CD8-positive, alpha-beta memory T cell (primary cell): ENCODE measurements around the gene GOLGA3. TPM values are rescaled to one million over a fixed set of nuclear protein-coding genes. Genes with fewer than 3 reads are reported as not detected.

Experiments used
- CTCF ChIA-PET: fragments of 350-600 bp; sonication (Branson Sonifier 250); formaldehyde crosslinking; loops from one replicate; lab custom pipeline; 2021; ENCODE audit warnings: antibody characterized with exemption; lab: Charles Lee
- POLR2A ChIA-PET: fragments of 350-600 bp; sonication (Branson Sonifier 250); formaldehyde crosslinking; loops from one replicate; lab custom pipeline; 2021; ENCODE audit warnings: antibody characterized with exemption; lab: Charles Lee
- DNase-seq, 5 donors: peaks; one replicate each; pipeline versions ENCODE4 v3.0.0 to v3.0.0-alpha.2; 2020 to 2022; ENCODE audit warnings: mixed read lengths in 1 of 5
- H3K27ac ChIP-seq: one replicate; pipeline ENCODE4 v1.7.0; 2013; ENCODE audit warnings: low read depth, mild to moderate bottlenecking, low read length, moderate library complexity
- H3K27me3 ChIP-seq: 2 replicates; pipeline ENCODE4 v1.7.0; 2013; ENCODE audit warnings: low read length, mild to moderate bottlenecking; ENCODE audit not compliant: insufficient read depth, poor library complexity, severe bottlenecking
- H3K36me3 ChIP-seq: 2 replicates; pipeline ENCODE4 v1.7.0; 2013; ENCODE audit warnings: mild to moderate bottlenecking, low read length, moderate library complexity; ENCODE audit not compliant: insufficient read depth
- H3K4me1 ChIP-seq: 2 replicates; pipeline ENCODE4 v1.7.0; 2013; ENCODE audit warnings: mild to moderate bottlenecking, low read length, moderate library complexity; ENCODE audit not compliant: insufficient read depth
- H3K4me3 ChIP-seq: 2 replicates; pipeline ENCODE4 v1.7.0; 2013; ENCODE audit warnings: mild to moderate bottlenecking, low read length
- H3K9me3 ChIP-seq: 2 replicates; pipeline ENCODE4 v1.7.0; 2013; ENCODE audit warnings: mild to moderate bottlenecking, low read length
- H3K27ac Mint-ChIP-seq, 8 donors: one replicate each; pipeline ENCODE4 v1.8.0; 2020 to 2021; ENCODE audit warnings: mixed read lengths in 8 of 8, mild to moderate bottlenecking in 6 of 8, inconsistent platforms in 3 of 8, moderate library complexity in 3 of 8
- H3K27me3 Mint-ChIP-seq, 2 donors: one replicate each; pipeline ENCODE4 v1.8.0; 2020 to 2021; ENCODE audit warnings: mixed read lengths in 2 of 2, mild to moderate bottlenecking in 1 of 2, moderate library complexity in 1 of 2
- H3K36me3 Mint-ChIP-seq, 3 donors: one replicate each; pipeline ENCODE4 v1.8.0; 2020 to 2021; ENCODE audit warnings: mixed read lengths in 3 of 3, inconsistent platforms in 1 of 3, mild to moderate bottlenecking in 1 of 3
- H3K4me1 Mint-ChIP-seq, 3 donors: one replicate each; pipeline ENCODE4 v1.8.0; 2020 to 2021; ENCODE audit warnings: mixed read lengths in 3 of 3, inconsistent platforms in 1 of 3, mild to moderate bottlenecking in 1 of 3
- H3K4me3 Mint-ChIP-seq, 7 donors: one replicate each; pipeline ENCODE4 v1.8.0; 2020 to 2021; ENCODE audit warnings: mixed read lengths in 7 of 7, mild to moderate bottlenecking in 6 of 7, moderate library complexity in 4 of 7, inconsistent platforms in 2 of 7
- H3K9me3 Mint-ChIP-seq, 5 donors: one replicate each; pipeline ENCODE4 v1.8.0; 2020 to 2022; ENCODE audit warnings: mixed read lengths in 5 of 5, mild to moderate bottlenecking in 3 of 5, moderate library complexity in 2 of 5, inconsistent platforms in 1 of 5
- polyA plus RNA-seq: library from polyadenylated mRNA; unstranded; fragments of 300-500 nt; fragmentation: Illumina TruSeq; gene quantifications from one replicate; pipeline ENCODE4 v1.2.3, GENCODE V29; 2021
- total RNA-seq, 2 experiments: library from RNA; stranded (reverse); gene quantifications; one replicate each; pipeline ENCODE4 v1.2.3, GENCODE V29; 2021

Gene GOLGA3
- total and polyA plus RNA-seq, 3 experiments from 2014 or later, result 13.4 to 68.2 (median 63.7) TPM

DNA sequence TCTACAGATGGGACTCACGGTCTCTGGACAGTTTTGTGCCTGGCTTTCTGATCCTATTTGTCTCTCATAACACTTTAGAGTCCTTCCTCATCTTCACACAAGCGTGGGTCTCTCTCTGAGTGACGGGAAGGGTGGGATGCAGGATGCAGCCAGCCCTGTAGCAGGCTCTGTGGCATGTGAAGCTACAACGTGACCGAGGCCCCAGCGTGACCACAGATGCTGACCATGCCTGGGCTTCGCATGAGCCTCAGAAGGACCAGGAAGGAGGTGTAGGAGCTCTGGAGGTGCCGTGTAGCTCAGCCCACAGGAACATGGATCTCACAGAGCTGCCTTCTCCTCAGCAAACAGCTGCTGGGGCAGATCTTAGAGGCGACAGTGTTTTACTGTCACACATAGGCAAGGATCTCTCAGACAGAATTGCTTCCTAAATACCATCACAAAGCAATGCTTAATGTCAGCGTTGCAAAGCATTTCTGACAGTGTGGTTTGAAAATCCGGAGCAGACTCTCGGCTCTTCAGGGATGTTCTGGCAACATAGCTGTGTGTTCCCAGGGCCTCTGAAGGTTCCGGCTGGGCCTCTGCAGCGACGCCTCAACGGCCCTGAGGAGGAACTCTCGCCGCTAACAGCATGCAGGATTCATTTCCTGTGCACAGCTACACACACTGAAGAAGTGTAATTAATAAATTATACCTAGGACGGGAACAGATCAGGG is 88.9 kb downstream of the GOLGA3 start:
- POLR2A ChIA-PET, result interaction anchor here (0.5 kb wide), 1 partner anchor 11 kb away, joined by 3 read pairs; no protein-coding TSS in a partner anchor
- Mint-ChIP-seq H3K36me3 (peaks cover 13 to 91% (median 28%) of the 10 kb centered on the region in 3 donors), H3K4me1 (peaks cover 7 to 21% (median 16%) of the 10 kb centered on the region in 3 donors), H3K27ac (no peak overlapping the region), H3K4me3 (no peak overlapping the region), H3K27me3 (no peaks in the 10 kb centered on the region), H3K9me3 (no peaks in the 10 kb centered on the region)
- Histone ChIP-seq H3K4me3 (no peak overlapping the region), H3K27ac (no peak overlapping the region), H3K36me3 (peaks cover 65% of the 10 kb centered on the region), H3K4me1 (no peaks in the 10 kb centered on the region), H3K9me3 (no peaks in the 10 kb centered on the region), H3K27me3 (no peaks in the 10 kb centered on the region)
- no peak for DNase-seq
- CTCF ChIA-PET, result no interaction called here

GRCh38 chr12:132736913-132737312 is 91.8 kb downstream of the GOLGA3 start:
- Mint-ChIP-seq H3K36me3 (peaks cover 17 to 93% (median 32%) of the 10 kb centered on the region in 3 donors), H3K27ac (no peak overlapping the region), H3K4me3 (no peak overlapping the region), H3K9me3 (no peaks in the 10 kb centered on the region), H3K27me3 (no peaks in the 10 kb centered on the region), H3K4me1 (peaks cover 0 to 7% (median 0%) of the 10 kb centered on the region in 3 donors)
- Histone ChIP-seq H3K4me3 (no peak overlapping the region), H3K27me3 (no peaks in the 10 kb centered on the region), H3K36me3 (peaks cover 63% of the 10 kb centered on the region), H3K4me1 (no peaks in the 10 kb centered on the region), H3K9me3 (no peaks in the 10 kb centered on the region), H3K27ac (no peak overlapping the region)
- ChIA-PET POLR2A (no interaction called here), CTCF (no interaction called here)
- DNase-seq, result no peak

DNA sequence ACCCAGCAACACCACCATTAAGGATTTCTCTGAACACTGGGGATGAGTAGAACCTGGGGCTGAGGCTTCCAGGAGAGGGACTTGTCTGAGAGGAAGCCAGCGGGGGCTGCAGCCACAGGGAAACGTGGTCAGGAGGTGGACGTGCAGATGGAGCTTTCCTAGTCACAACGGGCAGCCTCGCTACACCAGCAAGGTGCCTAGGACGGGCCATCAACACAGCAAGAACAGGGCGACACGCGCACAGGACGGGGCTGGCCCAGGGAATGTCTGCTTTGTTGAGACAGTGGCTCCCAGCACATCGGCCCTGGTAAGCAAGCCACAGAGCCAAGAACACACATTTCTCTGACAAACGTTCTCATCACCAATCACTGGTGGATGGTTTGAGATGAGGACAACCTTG is 92.3 kb downstream of the GOLGA3 start:
- ChIA-PET CTCF (no interaction called here), POLR2A (no interaction called here)
- no peak overlapping the region for H3K4me3 ChIP-seq
- no peak for DNase-seq
- no peaks in the 10 kb centered on the region for H3K4me1 ChIP-seq
- no peaks in the 10 kb centered on the region for H3K27me3 ChIP-seq
- Mint-ChIP-seq H3K36me3 (peaks cover 22 to 92% (median 36%) of the 10 kb centered on the region in 3 donors), H3K9me3 (no peaks in the 10 kb centered on the region), H3K27ac (peak overlapping the region in 1 of 8 donors; percentile 69), H3K27me3 (no peaks in the 10 kb centered on the region), H3K4me1 (peaks cover 0 to 1% (median 0%) of the 10 kb centered on the region in 3 donors), H3K4me3 (no peak overlapping the region)
- no peak overlapping the region for H3K27ac ChIP-seq
- H3K36me3 ChIP-seq, result peaks cover 62% of the 10 kb centered on the region
- H3K9me3 ChIP-seq, result no peaks in the 10 kb centered on the region

DNA sequence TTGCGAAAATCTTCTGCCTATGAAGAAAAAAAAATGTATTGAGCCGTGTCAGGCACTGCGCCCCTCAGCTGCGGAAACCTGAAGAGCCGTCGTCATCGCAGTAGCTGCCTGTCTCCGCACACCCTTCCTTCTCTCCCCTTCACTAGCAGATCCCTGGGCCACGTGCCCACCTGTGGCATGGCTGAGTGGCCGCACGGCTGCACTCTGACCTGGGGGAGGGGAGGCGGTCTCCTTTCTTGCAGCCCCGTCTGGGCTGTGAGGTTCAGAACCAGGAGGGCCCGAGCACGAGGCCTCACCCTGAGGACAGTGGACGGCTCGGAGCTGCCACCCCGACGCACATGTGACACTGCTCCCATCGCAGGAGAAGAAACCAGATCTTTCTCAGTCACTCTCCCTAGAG is 93.2 kb downstream of the GOLGA3 start:
- peaks cover 26 to 91% (median 39%) of the 10 kb centered on the region in 3 donors for H3K36me3 Mint-ChIP-seq
- no peak overlapping the region for H3K4me3 Mint-ChIP-seq
- no peak overlapping the region for H3K4me3 ChIP-seq
- H3K27ac ChIP-seq, result no peak overlapping the region
- ChIA-PET POLR2A (interaction anchor here (0.5 kb wide), 1 partner anchor 103 kb away, joined by 3 read pairs; no protein-coding TSS in a partner anchor), CTCF (interaction anchor here (0.6 to 0.9 kb wide), 2 partner anchors 16 to 146 kb away, joined by 3 to 4 read pairs; no protein-coding TSS in a partner anchor)
- H3K4me1 Mint-ChIP-seq, result no peaks in the 10 kb centered on the region
- DNase-seq, result no peak
- H3K9me3 ChIP-seq, result no peaks in the 10 kb centered on the region
- no peaks in the 10 kb centered on the region for H3K27me3 Mint-ChIP-seq
- H3K36me3 ChIP-seq, result peaks cover 53% of the 10 kb centered on the region
- H3K27ac Mint-ChIP-seq, result peak overlapping the region in 2 of 8 donors; percentile 50 to 60
- H3K9me3 Mint-ChIP-seq, result no peaks in the 10 kb centered on the region
- H3K27me3 ChIP-seq, result no peaks in the 10 kb centered on the region
- no peaks in the 10 kb centered on the region for H3K4me1 ChIP-seq

GRCh38 chr12:132734206-132734605 is 94.5 kb downstream of the GOLGA3 start:
- Histone ChIP-seq H3K36me3 (peaks cover 41% of the 10 kb centered on the region), H3K27ac (no peak overlapping the region), H3K27me3 (no peaks in the 10 kb centered on the region), H3K4me3 (no peak overlapping the region), H3K9me3 (no peaks in the 10 kb centered on the region), H3K4me1 (no peaks in the 10 kb centered on the region)
- H3K4me1 Mint-ChIP-seq, result no peaks in the 10 kb centered on the region
- H3K27me3 Mint-ChIP-seq, result no peaks in the 10 kb centered on the region
- POLR2A ChIA-PET, result no interaction called here
- no peak overlapping the region for H3K27ac Mint-ChIP-seq
- CTCF ChIA-PET, result no interaction called here
- no peak overlapping the region for H3K4me3 Mint-ChIP-seq
- no peaks in the 10 kb centered on the region for H3K9me3 Mint-ChIP-seq
- DNase-seq, result no peak
- H3K36me3 Mint-ChIP-seq, result peaks cover 35 to 88% (median 38%) of the 10 kb centered on the region in 3 donors

DNA sequence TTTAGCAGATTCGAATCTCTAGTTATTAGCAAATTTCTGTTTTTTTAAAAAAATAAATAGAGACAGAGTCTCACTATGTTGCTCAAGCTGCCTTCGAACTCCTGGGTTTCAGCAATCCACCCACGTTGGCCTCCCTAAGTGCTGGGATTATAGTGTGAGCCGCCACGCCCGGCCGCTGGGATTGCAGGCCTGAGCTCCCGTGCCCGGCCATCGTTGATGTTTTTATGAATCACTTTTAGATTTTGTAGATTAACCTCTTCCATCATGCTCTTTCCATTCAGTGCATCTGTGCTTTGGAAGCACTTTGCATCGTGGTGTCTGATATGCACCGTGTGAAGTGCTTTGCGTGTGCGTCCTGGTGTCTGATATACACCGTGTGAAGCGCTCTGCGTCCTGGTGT is 97.1 kb downstream of the GOLGA3 start:
- H3K4me3 ChIP-seq, result no peak overlapping the region
- Mint-ChIP-seq H3K27ac (peak overlapping the region in 3 of 8 donors; percentile 1 to 83 (median 83)), H3K4me3 (no peak overlapping the region), H3K4me1 (no peaks in the 10 kb centered on the region), H3K27me3 (no peaks in the 10 kb centered on the region), H3K9me3 (no peaks in the 10 kb centered on the region), H3K36me3 (peaks cover 35 to 89% (median 35%) of the 10 kb centered on the region in 3 donors)
- no peaks in the 10 kb centered on the region for H3K27me3 ChIP-seq
- DNase-seq, result no peak
- ChIA-PET CTCF (interaction anchor here (1.4 kb wide), 1 partner anchor 24 kb away, joined by 3 read pairs; no protein-coding TSS in a partner anchor), POLR2A (no interaction called here)
- H3K36me3 ChIP-seq, result peaks cover 48% of the 10 kb centered on the region
- H3K27ac ChIP-seq, result no peak overlapping the region
- no peaks in the 10 kb centered on the region for H3K4me1 ChIP-seq
- H3K9me3 ChIP-seq, result no peaks in the 10 kb centered on the region

DNA sequence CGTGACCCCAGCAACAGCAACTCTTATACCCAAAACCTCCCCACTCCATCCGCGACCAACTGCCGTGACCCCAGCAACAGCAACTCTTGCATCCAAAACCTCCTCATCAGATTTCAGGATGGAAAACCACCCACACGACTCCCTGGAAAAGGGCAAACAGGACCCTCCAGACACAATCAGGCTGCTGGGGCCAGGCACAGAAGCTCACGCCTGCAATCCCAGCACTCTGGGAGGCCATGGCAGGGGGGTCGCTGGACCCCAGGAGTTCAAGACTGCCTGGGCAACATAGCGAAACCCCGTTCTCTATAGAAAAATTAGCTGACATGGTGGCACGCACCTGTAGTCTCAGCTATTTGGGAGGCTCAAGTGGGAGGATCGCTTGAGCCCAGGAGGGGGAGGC is 98.3 kb downstream of the GOLGA3 start:
- DNase-seq, result no peak
- Histone ChIP-seq H3K4me3 (no peak overlapping the region), H3K36me3 (peaks cover 52% of the 10 kb centered on the region), H3K4me1 (no peaks in the 10 kb centered on the region), H3K27ac (no peak overlapping the region), H3K27me3 (no peaks in the 10 kb centered on the region), H3K9me3 (no peaks in the 10 kb centered on the region)
- Mint-ChIP-seq H3K9me3 (no peaks in the 10 kb centered on the region), H3K4me1 (no peaks in the 10 kb centered on the region), H3K27me3 (no peaks in the 10 kb centered on the region), H3K4me3 (no peak overlapping the region), H3K36me3 (peaks cover 39 to 91% (median 40%) of the 10 kb centered on the region in 3 donors), H3K27ac (peak overlapping the region in 2 of 8 donors; percentile 57 to 84)
- ChIA-PET POLR2A (no interaction called here), CTCF (no interaction called here)

DNA sequence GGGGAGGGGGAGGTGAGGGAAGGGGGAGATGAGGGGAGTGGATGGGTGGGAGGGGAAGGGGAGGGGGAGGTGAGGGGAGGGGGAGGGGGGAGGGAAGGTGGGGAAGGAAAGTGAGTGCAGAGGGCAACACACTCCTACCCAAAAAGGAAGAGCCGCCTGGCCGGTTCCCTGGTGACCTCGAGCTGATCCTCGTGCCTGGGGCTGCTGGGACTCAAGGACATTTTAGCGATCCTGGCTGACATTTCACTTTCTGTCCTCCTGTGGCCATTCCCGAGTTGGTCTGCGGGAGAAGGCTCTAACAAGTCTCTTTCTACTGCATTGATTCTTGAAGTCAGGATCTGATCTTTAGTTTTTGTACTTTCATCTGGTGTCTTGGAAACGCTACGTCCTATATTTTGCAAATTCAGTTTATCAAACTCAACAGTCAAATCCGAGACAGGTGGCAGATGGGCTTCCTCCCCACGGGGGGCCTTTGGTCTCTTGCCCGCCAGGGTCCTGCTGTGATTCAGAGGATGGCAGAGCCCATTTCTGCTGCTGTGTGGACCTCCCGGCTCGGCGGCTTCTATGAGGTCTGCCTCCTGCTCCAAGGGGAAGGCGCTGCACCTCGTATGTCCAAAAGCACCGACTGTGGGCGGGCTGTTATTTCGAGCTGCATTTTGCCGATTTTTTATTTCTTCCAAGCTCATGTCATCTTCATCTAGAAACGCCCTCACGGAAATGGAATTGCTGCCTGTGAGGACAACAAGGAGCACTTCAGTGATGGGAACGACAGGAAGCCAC is 98.9 kb downstream of the GOLGA3 start:
- Mint-ChIP-seq H3K4me3 (no peak overlapping the region), H3K27ac (peak overlapping the region in 2 of 8 donors; percentile 38 to 57), H3K9me3 (no peaks in the 10 kb centered on the region), H3K27me3 (no peaks in the 10 kb centered on the region), H3K4me1 (no peaks in the 10 kb centered on the region), H3K36me3 (peaks cover 39 to 89% (median 40%) of the 10 kb centered on the region in 3 donors)
- peaks cover 48% of the 10 kb centered on the region for H3K36me3 ChIP-seq
- H3K4me1 ChIP-seq, result no peaks in the 10 kb centered on the region
- H3K27me3 ChIP-seq, result no peaks in the 10 kb centered on the region
- ChIA-PET CTCF (no interaction called here), POLR2A (no interaction called here)
- DNase-seq, result no peak
- H3K9me3 ChIP-seq, result no peaks in the 10 kb centered on the region
- H3K4me3 ChIP-seq, result no peak overlapping the region
- no peak overlapping the region for H3K27ac ChIP-seq
